HG03558 (cell line): ENCODE measurements around the gene KIF3B.
"Not testable (repeated sequence)": the region's sequence is repeated elsewhere in the genome, so short reads cannot be mapped to it uniquely, and the experiment has no call there.

Experiments used
- ATAC-seq: cut with Tn5 transposase; IDR thresholded peaks from one replicate; pipeline ENCODE4 v1.9.1; 2021; ENCODE audit warnings: moderate number of reproducible peaks; ENCODE audit not compliant: unreplicated experiment; ENCODE audit errors: extremely low read depth

KIF3B gene

DNA sequence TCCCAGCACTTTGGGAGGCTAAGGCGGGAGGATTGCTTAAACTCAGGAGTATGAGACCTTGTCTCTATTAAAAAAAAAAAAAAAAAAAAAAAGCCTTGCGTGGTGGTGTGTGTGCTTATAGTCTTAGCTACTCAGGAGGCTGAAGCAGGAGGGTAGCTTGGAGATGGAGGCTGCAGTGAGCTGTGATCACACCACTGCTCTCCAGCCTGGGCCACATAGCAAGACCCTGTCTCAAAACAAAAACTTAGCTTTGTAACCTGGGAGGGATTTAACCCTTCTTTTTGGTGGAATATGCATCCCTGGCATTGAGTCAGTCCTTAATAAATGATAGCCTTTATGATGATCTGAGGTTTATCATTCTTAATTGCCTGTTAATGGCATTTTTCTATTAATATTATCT, 93.4 kb downstream of the KIF3B start:
- no peak for ATAC-seq

DNA sequence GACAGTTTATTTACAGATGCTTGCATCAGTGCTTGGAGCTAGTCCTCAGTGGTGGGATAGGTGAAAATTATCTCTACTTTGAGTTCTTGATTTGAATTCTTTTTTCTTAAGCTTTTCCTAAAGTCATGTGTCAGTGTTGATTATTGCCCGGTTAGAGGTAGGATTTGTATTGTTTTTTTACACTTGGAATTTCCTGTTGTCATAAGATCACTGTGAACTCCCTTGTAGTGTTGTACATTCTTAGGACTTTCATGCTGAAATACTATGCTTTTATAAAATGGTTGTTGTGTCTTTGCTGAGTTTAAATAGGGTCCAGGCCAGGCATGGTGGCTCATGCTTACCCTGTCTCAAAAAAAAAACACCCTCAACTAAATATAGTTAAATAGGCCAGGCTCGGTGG, 101.0 kb downstream of the KIF3B start:
- ATAC-seq = no peak

DNA sequence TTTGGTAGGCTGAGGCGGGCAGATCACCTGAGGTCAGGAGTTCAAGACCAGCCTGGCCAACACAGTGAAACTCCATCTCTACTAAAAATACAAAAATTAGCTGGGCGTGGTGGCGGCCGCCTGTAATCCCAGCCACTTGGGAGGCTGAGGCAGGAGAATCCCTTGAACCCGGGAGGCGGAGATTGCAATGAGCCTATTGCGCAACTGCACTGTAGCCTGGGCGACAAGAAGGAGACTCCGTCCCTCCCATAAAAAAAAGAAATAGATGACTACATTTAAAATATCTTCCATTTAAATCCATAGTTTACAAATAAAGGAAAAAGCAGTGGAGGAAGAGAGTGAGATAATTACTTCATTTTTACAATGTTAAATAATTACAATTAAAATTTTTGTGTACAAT, 102.6 kb downstream of the KIF3B start:
- ATAC-seq = not testable (repeated sequence)

DNA sequence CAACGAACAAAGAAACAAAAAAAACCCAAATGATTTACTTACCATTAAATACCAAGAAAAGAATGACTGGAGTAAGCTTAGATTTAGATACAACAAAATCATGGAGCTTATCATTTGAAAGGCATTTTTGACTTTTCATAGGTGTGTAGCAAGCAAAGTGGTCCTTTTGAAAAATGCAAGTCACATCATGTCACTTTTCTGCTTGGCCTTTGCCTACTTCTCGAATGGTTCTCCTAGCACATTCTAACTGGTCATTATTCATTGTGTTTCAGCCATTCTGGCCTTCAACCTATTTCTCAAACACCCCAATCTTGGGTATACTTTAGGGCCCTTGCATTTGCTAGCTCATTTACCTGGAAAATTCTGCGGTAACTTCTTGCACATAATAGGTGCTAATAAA, 103.3 kb downstream of the KIF3B start:
- ATAC-seq = no peak

DNA sequence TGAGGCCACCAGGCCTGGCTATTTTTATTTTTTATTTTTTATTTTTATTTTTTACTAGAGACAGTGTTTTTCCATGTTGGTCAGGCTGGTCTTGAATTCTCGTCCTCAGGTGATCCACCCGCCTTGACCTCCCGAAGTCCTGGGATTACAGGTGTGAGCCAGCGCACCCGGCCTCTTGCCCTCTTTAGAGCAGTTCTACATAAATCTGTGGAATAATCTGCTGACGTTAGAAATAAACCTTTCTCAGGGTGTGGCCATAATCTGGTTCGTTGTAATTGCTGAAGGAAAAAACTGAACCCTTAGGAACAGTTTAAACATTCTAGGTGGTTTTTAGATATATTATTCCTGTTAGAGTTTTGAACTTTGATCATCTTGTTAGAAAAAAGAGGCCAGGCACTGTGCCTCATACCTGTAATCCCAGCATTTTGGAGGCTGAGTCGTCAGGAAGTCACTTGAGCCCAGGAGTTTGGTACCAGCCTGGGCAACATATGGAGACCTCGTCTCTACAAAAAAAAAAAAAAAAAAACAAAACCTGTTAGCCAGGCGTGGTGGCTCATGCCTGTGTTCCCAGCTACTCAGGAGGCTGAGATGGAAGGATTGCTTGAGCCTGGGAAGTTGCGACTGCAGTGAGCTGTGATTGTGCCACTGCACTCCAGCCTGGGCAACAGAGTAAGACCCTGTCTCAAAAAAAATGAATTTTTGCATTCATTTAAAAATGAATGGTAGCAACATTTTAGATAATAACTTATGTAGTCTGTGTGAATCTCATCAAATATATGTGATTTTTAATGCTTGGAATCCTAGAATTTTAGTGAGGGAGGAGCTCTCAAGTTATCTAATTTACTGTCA, 104.9 kb downstream of the KIF3B start:
- no peak for ATAC-seq

DNA sequence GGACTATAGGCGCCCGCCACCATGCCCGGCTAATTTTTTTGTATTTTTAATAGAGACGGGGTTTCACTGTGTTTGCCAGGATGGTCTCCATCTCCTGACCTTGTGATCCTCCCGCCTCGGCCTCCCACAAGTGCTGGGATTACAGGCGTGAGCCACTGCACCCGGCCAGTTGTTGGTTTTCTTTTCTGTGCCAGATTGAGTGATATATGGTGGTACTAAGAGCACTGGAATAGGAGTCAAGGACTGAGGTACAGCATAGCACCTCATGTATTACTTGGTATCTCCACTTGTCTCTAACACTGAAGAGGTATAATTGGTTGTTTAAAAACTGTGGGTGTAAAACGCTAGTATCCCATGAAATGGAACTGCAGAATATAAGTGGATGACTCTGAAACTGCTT, 106.0 kb downstream of the KIF3B start:
- ATAC-seq = not testable (repeated sequence)
